GM19324 (cell line): Measurements from ENCODE around the gene SCAP.
"Not testable (repeated sequence)": the region's sequence is repeated elsewhere in the genome, so short reads cannot be mapped to it uniquely, and the experiment has no call there.

Source experiments
- ATAC-seq: cut with Tn5 transposase; IDR thresholded peaks from one replicate; pipeline ENCODE4 v1.9.1; 2021; ENCODE audit warnings: mild to moderate bottlenecking, moderate library complexity; ENCODE audit not compliant: unreplicated experiment, low FRiP score

SCAP gene

GRCh38 chr3:47370887-47371697, 104.6 kb downstream of the SCAP start:
- ATAC-seq: no peak

- ATAC-seq: not testable (repeated sequence)
These were observed 105.7 kb downstream of the SCAP start for GRCh38 chr3:47370020-47370419.

- no peak for ATAC-seq
These were observed 108.1 kb downstream of the SCAP start for GRCh38 chr3:47367631-47368030.

GRCh38 chr3:47366833-47367232, 108.9 kb downstream of the SCAP start:
- no peak for ATAC-seq

GRCh38 chr3:47365213-47366153, 110.3 kb downstream of the SCAP start:
- no peak for ATAC-seq
